Measurements from ENCODE around the gene MTSS2.

MTSS2 gene

DNA sequence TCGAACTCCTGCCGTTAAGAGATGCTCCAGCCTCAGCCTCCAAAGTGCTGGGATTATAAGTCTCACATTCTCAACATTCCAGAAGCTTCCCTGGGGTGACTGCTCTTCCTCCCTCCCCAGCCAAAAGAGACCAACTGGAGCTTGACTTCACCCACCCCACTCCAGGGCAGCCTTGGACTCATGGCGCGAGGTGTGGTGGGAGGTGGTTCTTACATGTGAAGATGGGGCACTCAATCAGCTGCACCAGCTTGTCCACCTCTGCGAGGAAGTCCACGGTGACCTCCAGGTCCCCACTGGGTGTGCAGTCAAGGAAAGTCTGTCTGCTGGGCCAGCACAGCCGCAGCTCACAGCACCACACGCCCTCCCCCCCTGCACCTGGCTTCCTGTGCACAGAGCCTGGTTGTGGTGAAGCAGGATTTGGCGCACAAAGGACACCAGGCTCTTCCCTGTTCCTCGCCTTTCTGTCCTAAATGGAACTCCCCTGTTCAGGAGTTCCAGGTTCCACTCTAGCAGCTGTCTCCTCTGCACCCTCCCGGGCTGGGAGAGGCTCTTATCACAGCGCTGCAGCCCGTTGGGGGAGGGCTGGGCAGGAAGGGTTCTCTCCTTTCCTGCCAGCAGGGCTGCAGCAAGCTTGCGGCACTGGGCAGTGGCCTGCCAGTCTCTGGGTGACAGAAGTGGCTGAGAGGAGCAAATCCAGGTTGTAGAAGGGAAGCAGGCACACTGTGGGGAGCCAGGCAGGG lies 9.6 kb upstream of the MTSS2 start:
- TF ChIP-seq CTCF (IDR thresholded peaks at IDR 0.05; ENCODE audit: insufficient read depth, low read depth, low read length, missing control alignments) = no peak
- no peak overlapping the region for H3K4me3 ChIP-seq (ENCODE audit: low read depth, low read length)
- no peak for DNase-seq (ENCODE audit: low read depth)

DNA sequence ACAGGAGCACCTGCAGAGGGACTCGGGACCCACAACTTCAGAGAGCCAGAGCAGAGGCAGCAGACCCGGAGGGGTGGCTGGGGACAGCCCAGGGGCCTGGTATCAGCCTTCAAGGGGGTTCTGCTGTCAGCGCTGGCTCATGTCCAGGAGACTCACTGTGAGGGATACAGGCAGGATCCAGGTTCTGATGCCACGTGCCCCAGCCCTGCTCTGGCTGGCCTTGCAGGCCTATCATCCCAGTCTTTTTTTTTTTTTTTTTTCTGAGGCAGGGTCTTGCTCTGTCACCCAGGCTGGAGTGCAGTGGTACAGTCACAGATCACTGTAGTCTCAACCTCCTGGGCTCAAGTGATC lies 9.0 kb upstream of the MTSS2 start:
- no peak for DNase-seq (ENCODE audit: low read depth)
- TF ChIP-seq CTCF (IDR thresholded peaks at IDR 0.05; ENCODE audit: insufficient read depth, low read depth, low read length, missing control alignments) = no peak
- H3K4me3 ChIP-seq (ENCODE audit: low read depth, low read length) = no peak overlapping the region

DNA sequence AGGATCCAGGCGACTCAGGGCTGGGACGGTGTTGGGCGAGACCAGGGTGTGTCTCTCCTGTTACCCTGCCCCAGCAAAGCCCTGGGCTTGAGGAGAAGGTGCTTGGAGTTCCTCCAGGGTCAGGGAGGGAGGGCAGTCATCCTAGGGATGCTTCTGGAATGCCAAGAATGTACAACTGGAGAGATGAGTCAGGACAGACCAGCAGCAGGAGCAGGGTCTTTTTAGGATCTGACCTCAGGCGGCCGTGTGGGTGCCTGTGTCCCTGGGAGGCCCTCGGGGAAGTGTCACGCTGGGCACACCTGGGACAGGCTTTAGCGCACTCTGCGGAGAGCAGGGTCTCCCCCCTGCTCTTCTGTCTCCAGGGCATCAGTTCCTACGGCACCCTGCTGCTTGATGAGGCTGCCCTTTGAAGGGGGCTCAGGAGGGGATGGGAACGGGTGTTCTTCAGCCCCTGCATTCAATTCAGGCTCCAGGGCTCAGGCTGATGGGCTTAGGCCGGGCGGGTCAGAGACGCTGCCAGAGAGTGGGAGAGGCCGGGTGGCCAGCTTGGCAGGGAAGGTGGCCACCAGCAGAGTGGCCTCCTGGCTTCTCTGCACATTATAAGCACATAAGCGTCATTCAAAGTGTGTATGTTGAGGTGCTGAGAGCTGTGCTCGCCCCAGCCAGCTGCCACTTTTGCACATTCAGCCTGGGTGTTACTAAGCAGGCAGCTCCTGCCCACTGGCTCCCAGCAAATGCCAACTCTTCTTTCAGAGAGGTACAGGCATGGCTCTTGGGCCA lies 8.4 kb upstream of the MTSS2 start:
- DNase-seq (ENCODE audit: low read depth) = no peak
- no peak overlapping the region for H3K4me3 ChIP-seq (ENCODE audit: low read depth, low read length)
- no peak for TF ChIP-seq CTCF (IDR thresholded peaks at IDR 0.05; ENCODE audit: insufficient read depth, low read depth, low read length, missing control alignments)

- TF ChIP-seq CTCF (IDR thresholded peaks at IDR 0.05; ENCODE audit: insufficient read depth, low read depth, low read length, missing control alignments) = no peak
- no peak overlapping the region for H3K4me3 ChIP-seq (ENCODE audit: low read depth, low read length)
- no peak for DNase-seq (ENCODE audit: low read depth)
These were observed 7.2 kb upstream of the MTSS2 start for GRCh38 chr16:70692873-70693671.

DNA sequence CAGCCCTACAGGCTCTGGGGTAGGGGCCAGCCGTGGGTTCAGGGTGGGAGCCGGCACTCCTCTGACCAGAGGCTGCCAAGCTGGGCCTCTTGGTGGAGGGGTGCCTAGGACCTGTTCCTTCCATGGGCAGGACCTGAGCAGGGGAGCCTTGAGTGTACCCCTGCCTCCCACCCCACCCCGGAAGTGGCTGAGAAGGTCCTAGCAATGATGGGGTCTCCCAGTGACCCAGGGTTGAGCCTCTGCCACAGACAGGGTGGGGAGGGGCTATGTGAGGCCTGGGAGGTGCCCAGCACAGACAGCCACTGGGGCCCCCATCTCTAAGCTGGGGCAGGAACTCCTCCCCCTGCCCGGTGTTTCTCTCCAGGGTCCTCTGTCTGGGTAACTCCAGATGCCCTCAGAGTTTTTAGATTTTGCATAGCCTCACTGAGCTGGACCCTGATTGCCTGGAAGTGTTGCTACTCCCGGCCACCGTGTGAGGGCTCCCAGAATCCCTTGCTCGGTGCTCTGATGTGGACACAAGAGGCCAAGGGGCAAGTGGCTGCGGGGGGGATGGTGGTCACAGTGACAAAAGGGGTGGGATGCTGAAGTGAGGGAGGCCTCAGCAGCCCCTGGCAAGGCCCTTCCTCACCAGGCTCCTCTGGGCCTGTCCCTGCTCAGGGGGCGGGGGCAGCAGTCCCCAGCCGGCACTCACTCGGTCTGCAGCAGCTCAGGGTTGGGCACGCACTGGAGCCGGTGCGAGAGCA lies 6.4 kb upstream of the MTSS2 start:
- no peak for TF ChIP-seq CTCF (IDR thresholded peaks at IDR 0.05; ENCODE audit: insufficient read depth, low read depth, low read length, missing control alignments)
- H3K4me3 ChIP-seq (ENCODE audit: low read depth, low read length) = no peak overlapping the region
- DNase-seq (ENCODE audit: low read depth) = no peak
